GM23248 (cell line): ENCODE results near the gene TCF12. TPM values are rescaled to one million over a fixed set of nuclear protein-coding genes. Genes with fewer than 3 reads are reported as not detected.

Experiments used
- DNase-seq: peaks from one replicate; pipeline ENCODE4 v3.0.0-alpha.2; 2015
- H2AFZ ChIP-seq: fragments of 200-600 bp; sonication (generic); 2 replicates; pipeline ENCODE4 v1.6.1; 2016; ENCODE audit warnings: antibody characterized with exemption
- H3F3A ChIP-seq: fragments of 200-600 bp; sonication (generic); 2 replicates; pipeline ENCODE4 v1.6.1; 2016; ENCODE audit warnings: mild to moderate bottlenecking, antibody characterized with exemption, mixed run types; ENCODE audit not compliant: insufficient read depth
- H3K27ac ChIP-seq: fragments of 200-600 bp; sonication (generic); 2 replicates; pipeline ENCODE4 v1.5.1; 2016; ENCODE audit warnings: mild to moderate bottlenecking
- H3K27me3 ChIP-seq: fragments of 200-600 bp; sonication (generic); replicated peaks from 2 replicates; pipeline ENCODE4 v1.6.1; 2016; ENCODE audit warnings: mild to moderate bottlenecking; ENCODE audit not compliant: insufficient read depth
- H3K36me3 ChIP-seq: fragments of 200-600 bp; sonication (generic); 2 replicates; pipeline ENCODE4 v1.6.1; 2016; ENCODE audit warnings: low read depth, mild to moderate bottlenecking
- H3K4me1 ChIP-seq: fragments of 200-600 bp; sonication (generic); 2 replicates; pipeline ENCODE4 v1.6.1; 2016; ENCODE audit warnings: mild to moderate bottlenecking; ENCODE audit not compliant: insufficient read depth
- H3K4me2 ChIP-seq: fragments of 200-600 bp; sonication (generic); one replicate; pipeline ENCODE4 v1.6.1; 2016; ENCODE audit warnings: mild to moderate bottlenecking; ENCODE audit not compliant: unreplicated experiment
- H3K4me3 ChIP-seq: fragments of 200-600 bp; sonication (generic); 2 replicates; pipeline ENCODE4 v1.5.1; 2016; ENCODE audit warnings: mild to moderate bottlenecking
- H3K79me2 ChIP-seq: fragments of 200-600 bp; sonication (generic); 2 replicates; pipeline ENCODE4 v1.6.1; 2016; ENCODE audit warnings: mild to moderate bottlenecking; ENCODE audit not compliant: insufficient read depth
- H3K9ac ChIP-seq: fragments of 200-600 bp; sonication (generic); 2 replicates; pipeline ENCODE4 v1.6.1; 2016; ENCODE audit warnings: mild to moderate bottlenecking
- H3K9me2 ChIP-seq: fragments of 200-600 bp; sonication (generic); 2 replicates; pipeline ENCODE4 v1.6.1; 2016; ENCODE audit warnings: mixed run types, mild to moderate bottlenecking, moderate library complexity; ENCODE audit not compliant: insufficient read depth
- H3K9me3 ChIP-seq: fragments of 200-600 bp; sonication (generic); one replicate; pipeline ENCODE4 v1.6.1; 2017; ENCODE audit warnings: low read depth
- H4K20me1 ChIP-seq: fragments of 200-600 bp; sonication (generic); 2 replicates; pipeline ENCODE4 v1.6.0; 2016; ENCODE audit not compliant: insufficient read depth
- EZH2 ChIP-seq: fragments of 200-600 bp; sonication (generic); IDR thresholded peaks from 2 replicates; pipeline ENCODE4 v1.6.1; 2018; ENCODE audit warnings: antibody characterized with exemption, mild to moderate bottlenecking; ENCODE audit not compliant: insufficient read depth, poor library complexity, severe bottlenecking
- EZH2phosphoT487 ChIP-seq: fragments of 200-600 bp; sonication (generic); IDR thresholded peaks from 2 replicates; pipeline ENCODE4 v1.6.1; 2018; ENCODE audit warnings: antibody characterized with exemption, moderate library complexity, mild to moderate bottlenecking, low read depth; ENCODE audit not compliant: insufficient read depth
- whole genome bisulfite sequencing, 2 experiments: methylation state at CpG; one replicate each; pipeline ENCODE4 v1.1.6; 2015 to 2017; ENCODE audit warnings: low lambda C conversion rate in 2 of 2, low coverage in 1 of 2; ENCODE audit errors: missing lambda C conversion rate in 2 of 2; 5-methylcytosine and 5-hydroxymethylcytosine counted together
- in situ Hi-C: fragments of 300-500 bp; cut with MboI; formaldehyde crosslinking; loops from 2 replicates; pipeline ENCODE4 v1.15.0; 2020
- polyA plus RNA-seq: library from polyadenylated mRNA; unstranded; fragments of >200 nt; fragmentation: Nextera tagmentation; extraction: Ambion mirVana; gene quantifications from 2 replicates; pipeline ENCODE4 v1.2.1, GENCODE V29; 2016
- total RNA-seq: library from RNA; depleted of rRNA; stranded (reverse); fragments of >200 nt; shearing (Covaris generic); gene quantifications from 2 replicates; pipeline ENCODE4 v1.2.3, GENCODE V29; 2014

Gene TCF12
- total and polyA plus RNA-seq, 2 experiments from 2014 or later = 53.6 to 58.6 TPM

DNA sequence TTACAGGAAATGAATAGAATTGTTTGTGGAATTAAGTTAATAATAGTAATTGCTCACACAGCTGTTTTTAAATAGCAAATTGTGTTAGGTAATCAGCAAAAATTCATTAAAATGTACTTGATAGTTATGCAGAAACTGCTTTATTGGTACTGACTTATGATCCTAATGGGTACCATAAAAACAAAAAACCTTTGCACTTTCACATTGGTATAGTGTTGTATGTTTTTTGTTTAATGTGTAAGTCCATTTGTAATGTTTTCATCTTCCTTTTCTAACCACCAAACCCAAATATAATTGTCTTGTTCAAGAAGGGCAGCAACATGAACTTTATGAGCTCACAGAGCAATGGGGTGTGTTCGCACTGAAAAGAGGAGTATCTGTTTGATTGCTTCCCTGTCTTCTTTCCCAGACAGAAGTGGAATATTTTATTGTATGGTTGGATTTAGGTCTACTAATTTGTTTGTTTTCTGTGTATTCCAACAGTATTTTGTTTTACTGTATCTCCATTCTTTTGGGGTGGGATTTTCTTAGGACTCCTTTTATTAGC is 135.8 kb downstream of the TCF12 start:
- H3F3A ChIP-seq = peaks cover 3% of the 10 kb centered on the region; the same call in 1 of the 2 replicates
- peaks cover 38% of the 10 kb centered on the region for H3K4me1 ChIP-seq
- peaks cover 100% of the 10 kb centered on the region for H3K79me2 ChIP-seq
- DNase-seq = no peak
- no peak overlapping the region for H2AFZ ChIP-seq
- no peak overlapping the region for H3K9ac ChIP-seq
- WGBS, 2 experiments = 89 to 96% methylated on average over 1 of the region's 1 CpG
- H4K20me1 ChIP-seq = no peaks in the 10 kb centered on the region; the same call in 1 of the 2 replicates
- no peaks in the 10 kb centered on the region for H3K9me3 ChIP-seq
- H3K36me3 ChIP-seq = no peaks in the 10 kb centered on the region
- in situ Hi-C loops = loop anchor here (10.0 kb wide), 1 partner anchor 59 kb away; no protein-coding TSS in a partner anchor
- no peak overlapping the region for H3K27ac ChIP-seq
- no peak overlapping the region for H3K4me2 ChIP-seq
- no peak overlapping the region for H3K4me3 ChIP-seq
- H3K27me3 ChIP-seq = no peaks in the 10 kb centered on the region
- no peaks in the 10 kb centered on the region for H3K9me2 ChIP-seq
- TF ChIP-seq EZH2phosphoT487 (no peak), EZH2 (no peak)

DNA sequence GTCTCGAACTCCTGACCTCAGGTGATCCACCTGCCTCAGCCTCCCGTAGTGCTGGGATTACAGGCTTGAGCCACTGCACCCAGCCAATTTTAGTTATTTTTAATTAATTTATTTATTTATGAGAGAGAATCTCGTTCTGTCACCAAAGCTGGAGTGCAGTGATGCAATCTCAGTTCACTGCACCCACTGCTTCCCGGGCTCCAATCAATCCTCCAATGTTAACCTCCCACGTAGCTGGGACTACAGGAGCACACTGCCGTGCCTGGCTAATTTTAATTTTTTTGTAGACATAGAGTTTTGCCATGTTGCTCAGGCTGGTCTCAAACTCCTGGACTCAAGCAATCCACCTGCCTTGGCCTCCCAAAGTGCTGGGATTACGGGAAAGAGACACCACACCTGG is 137.9 kb downstream of the TCF12 start:
- DNase-seq = no peak
- H3F3A ChIP-seq = peaks cover 18% of the 10 kb centered on the region
- no peaks in the 10 kb centered on the region; the same call in 1 of the 2 replicates for H4K20me1 ChIP-seq
- H3K79me2 ChIP-seq = peaks cover 94% of the 10 kb centered on the region
- no peaks in the 10 kb centered on the region for H3K9me3 ChIP-seq
- H2AFZ ChIP-seq = no peak overlapping the region
- no peak overlapping the region for H3K4me3 ChIP-seq
- no peak overlapping the region for H3K9ac ChIP-seq
- in situ Hi-C loops = loop anchor here (10.0 kb wide), 1 partner anchor 62 kb away; no protein-coding TSS in a partner anchor
- H3K4me1 ChIP-seq = peaks cover 58% of the 10 kb centered on the region
- WGBS, 2 experiments = 97 to 99% methylated on average over 7 of the region's 7 CpGs
- H3K4me2 ChIP-seq = no peak overlapping the region
- no peaks in the 10 kb centered on the region for H3K36me3 ChIP-seq
- H3K9me2 ChIP-seq = no peaks in the 10 kb centered on the region
- H3K27ac ChIP-seq = no peak overlapping the region
- TF ChIP-seq EZH2 (no peak), EZH2phosphoT487 (no peak)
- H3K27me3 ChIP-seq = no peaks in the 10 kb centered on the region

DNA sequence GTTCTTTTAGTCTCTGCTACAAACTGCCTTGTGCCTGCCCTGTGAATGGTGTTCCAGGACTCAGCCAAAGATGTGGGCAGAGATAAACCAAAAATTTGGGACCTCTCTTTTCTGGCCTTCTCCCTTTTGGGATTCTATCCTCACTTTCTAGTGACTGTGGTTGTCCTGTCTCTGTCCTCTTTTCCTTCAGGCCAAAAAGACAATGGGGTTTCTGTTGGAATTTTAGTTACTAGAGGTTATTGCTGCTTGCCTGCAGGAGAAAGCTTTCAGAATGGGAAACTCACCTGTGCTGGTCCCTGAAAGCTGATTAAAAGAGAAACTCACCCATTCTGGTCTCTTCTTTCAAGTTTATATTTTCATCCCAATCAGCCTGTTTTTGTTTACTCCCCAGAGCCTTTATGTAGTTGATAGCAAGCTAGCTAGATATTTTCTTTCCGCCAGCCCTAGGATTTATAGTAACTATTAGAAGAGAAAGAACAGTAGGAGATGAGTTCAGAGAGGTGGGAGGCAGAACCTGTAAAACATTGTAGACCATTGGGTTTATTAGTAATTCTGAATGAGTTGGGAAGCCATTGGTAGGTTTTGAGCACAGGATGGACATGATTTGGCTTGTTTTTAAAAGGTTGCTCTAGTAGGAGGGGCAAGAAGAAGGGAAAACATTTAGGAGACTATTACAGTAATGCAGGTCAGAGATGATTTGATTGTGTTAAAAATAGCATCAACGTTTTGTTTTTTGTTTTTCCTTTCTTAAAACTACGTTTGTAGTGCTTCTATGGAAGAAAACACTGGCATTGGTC is 138.9 kb downstream of the TCF12 start:
- Histone ChIP-seq H3K9me2 (no peaks in the 10 kb centered on the region), H3K9me3 (no peaks in the 10 kb centered on the region), H3K36me3 (no peaks in the 10 kb centered on the region), H3F3A (peaks cover 25% of the 10 kb centered on the region), H4K20me1 (no peaks in the 10 kb centered on the region; the same call in 1 of the 2 replicates), H3K9ac (no peak overlapping the region), H3K27ac (no peak overlapping the region), H2AFZ (no peak overlapping the region), H3K4me1 (peaks cover 67% of the 10 kb centered on the region), H3K79me2 (peaks cover 94% of the 10 kb centered on the region), H3K4me2 (no peak overlapping the region), H3K4me3 (no peak overlapping the region), H3K27me3 (no peaks in the 10 kb centered on the region)
- in situ Hi-C loops = loop anchor here (10.0 kb wide), 1 partner anchor 63 kb away; no protein-coding TSS in a partner anchor
- no peak for DNase-seq
- TF ChIP-seq EZH2phosphoT487 (no peak), EZH2 (no peak)
- 59 to 65% methylated on average over 3 of the region's 3 CpGs for WGBS, 2 experiments

DNA sequence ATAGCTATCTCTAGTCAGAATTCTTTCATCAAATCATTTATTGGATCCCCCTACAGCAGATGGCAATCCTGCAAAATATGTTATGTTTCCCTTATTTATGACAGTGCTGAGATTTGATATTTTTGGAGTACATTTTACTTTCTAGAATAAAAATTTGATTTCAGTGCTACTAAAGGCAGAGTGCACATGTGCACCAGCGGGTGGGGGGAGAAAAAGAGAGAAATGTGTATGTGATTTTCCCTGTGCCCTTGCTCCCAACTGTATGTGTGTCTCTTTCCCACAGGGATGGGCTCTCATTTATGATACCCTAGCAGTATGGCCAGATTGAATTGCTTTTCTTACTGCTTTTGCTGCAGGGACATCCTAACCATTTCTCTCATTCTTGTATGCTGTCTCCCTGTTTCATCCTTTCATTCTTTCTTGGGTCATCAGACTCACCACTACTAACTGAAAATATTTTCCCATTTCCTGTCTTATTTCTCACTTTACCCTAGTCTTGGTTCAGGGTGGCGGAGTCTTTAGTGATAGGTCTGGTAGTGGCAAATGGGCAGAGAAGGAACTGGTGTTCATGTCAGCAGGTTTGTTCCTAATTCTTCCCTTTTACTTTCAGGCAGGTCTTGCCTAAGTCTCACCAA is 140.7 kb downstream of the TCF12 start:
- in situ Hi-C loops = loop anchor here (10.0 kb wide), 1 partner anchor 64 kb away; no protein-coding TSS in a partner anchor
- Histone ChIP-seq H3K27me3 (no peaks in the 10 kb centered on the region), H3K79me2 (peaks cover 94% of the 10 kb centered on the region), H3K9me2 (no peaks in the 10 kb centered on the region), H2AFZ (no peak overlapping the region), H3K4me2 (peak overlapping the region; percentile 39), H3K9ac (no peak overlapping the region), H3K27ac (0 out of 2 replicates have a peak overlapping the region, but pooled peaks have one; percentile 6), H3K9me3 (no peaks in the 10 kb centered on the region), H3K36me3 (no peaks in the 10 kb centered on the region), H3K4me3 (no peak overlapping the region), H3F3A (peaks cover 35% of the 10 kb centered on the region), H4K20me1 (no peaks in the 10 kb centered on the region), H3K4me1 (peaks cover 71% of the 10 kb centered on the region)
- TF ChIP-seq EZH2 (no peak), EZH2phosphoT487 (no peak)
- 94 to 95% methylated on average over 2 of the region's 2 CpGs for WGBS, 2 experiments
- peak; percentile 13 for DNase-seq
